ENCODE measurements around the gene HINT2.

HINT2 gene

GRCh38 chr9:35832814-35833213 is 18.0 kb upstream of the HINT2 start:
- no peak for DNase-seq
- Histone ChIP-seq H3K9me3 (no peaks in the 10 kb centered on the region), H3K27me3 (no peaks in the 10 kb centered on the region), H3K36me3 (peaks cover 0 to 12% (median 6%) of the 10 kb centered on the region in 3 donors), H3K4me3 (no peak overlapping the region), H3K4me1 (peaks cover 0 to 66% (median 41%) of the 10 kb centered on the region in 4 donors), H3K27ac (peak overlapping the region; percentile 45 to 58)
- no peak for TF ChIP-seq CTCF (IDR thresholded peaks at IDR 0.05)
- intact Hi-C loops (cut with DNase I; ENCODE audit: low total_unique reads) = no loop called here

- H3K9me3 ChIP-seq = no peaks in the 10 kb centered on the region
- H3K36me3 ChIP-seq = peaks cover 0 to 12% (median 6%) of the 10 kb centered on the region in 3 donors
- DNase-seq = no peak
- TF ChIP-seq CTCF (IDR thresholded peaks at IDR 0.05) = no peak
- H3K4me1 ChIP-seq = peaks cover 0 to 72% (median 49%) of the 10 kb centered on the region in 4 donors
- no peaks in the 10 kb centered on the region for H3K27me3 ChIP-seq
- intact Hi-C loops (cut with DNase I; ENCODE audit: low total_unique reads) = no loop called here
- no peak overlapping the region for H3K4me3 ChIP-seq
- H3K27ac ChIP-seq = peak overlapping the region in 1 of 2 donors; percentile 96
Observed at GRCh38 chr9:35831040-35831439, 16.2 kb upstream of the HINT2 start.

DNA sequence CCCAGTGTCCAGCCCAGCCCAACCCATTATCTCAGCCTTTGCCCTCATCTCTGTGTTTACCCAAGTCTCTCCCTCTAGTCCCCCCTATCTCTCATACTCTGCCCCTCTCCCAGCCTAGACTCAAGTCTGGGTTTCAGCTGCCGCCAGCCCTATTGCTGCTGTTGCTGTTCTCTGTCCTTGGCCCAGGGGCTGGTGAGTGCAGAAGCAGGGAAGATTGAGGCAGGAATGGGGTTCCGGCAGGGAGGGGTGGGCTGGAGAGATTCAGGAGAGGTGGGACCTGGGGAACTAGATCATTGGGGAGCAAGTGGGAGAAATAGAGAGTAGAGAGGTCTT is 14.9 kb upstream of the HINT2 start:
- intact Hi-C loops (cut with DNase I; ENCODE audit: low total_unique reads) = loop anchor here (2.0 to 5.0 kb wide), 2 partner anchors 15 to 37 kb away; partner anchors contain the start of genes HINT2 and NPR2
- no peak for DNase-seq
- H3K27me3 ChIP-seq = no peaks in the 10 kb centered on the region
- peak overlapping the region; percentile 96 to 99 for H3K27ac ChIP-seq
- TF ChIP-seq CTCF (IDR thresholded peaks at IDR 0.05) = no peak
- H3K4me3 ChIP-seq = peak overlapping the region; percentile 79 to 97
- H3K36me3 ChIP-seq = peaks cover 0 to under 1% (median 0%) of the 10 kb centered on the region in 3 donors
- no peaks in the 10 kb centered on the region for H3K9me3 ChIP-seq
- H3K4me1 ChIP-seq = peaks cover 0 to 68% (median 49%) of the 10 kb centered on the region in 4 donors

- Histone ChIP-seq H3K9me3 (no peaks in the 10 kb centered on the region), H3K4me1 (peaks cover 0 to 63% (median 45%) of the 10 kb centered on the region in 4 donors), H3K4me3 (peak within 1 kb of the TSS; percentile 79 to 97), H3K27me3 (no peaks in the 10 kb centered on the region), H3K27ac (peak within 1 kb of the TSS; percentile 96 to 99), H3K36me3 (no peaks in the 10 kb centered on the region)
- intact Hi-C loops (cut with DNase I; ENCODE audit: low total_unique reads) = loop anchor here (2.0 to 5.0 kb wide), 2 partner anchors 14 to 37 kb away; partner anchors contain the start of genes HINT2 and NPR2
- peak; percentile 98 to 100 for DNase-seq
- no peak for TF ChIP-seq CTCF (IDR thresholded peaks at IDR 0.05)
Observed at GRCh38 chr9:35829084-35829763, 14.4 kb upstream of the HINT2 start, which contains the start of gene TMEM8B. Gene TMEM8B (plus strand): TSS chr9:35829228. CDS start chr9:35829448, 220 bp downstream.

GRCh38 chr9:35828716-35829083 is 13.9 kb upstream of the HINT2 start, which contains the start of gene FAM221B:
Gene FAM221B (minus strand): TSS chr9:35828732. CDS start chr9:35826161, 2,571 bp downstream.
- TF ChIP-seq CTCF (IDR thresholded peaks at IDR 0.05) = no peak
- no peaks in the 10 kb centered on the region for H3K9me3 ChIP-seq
- H3K36me3 ChIP-seq = no peaks in the 10 kb centered on the region
- peak within 1 kb of the TSS; percentile 79 to 97 for H3K4me3 ChIP-seq
- H3K4me1 ChIP-seq = peaks cover 0 to 58% (median 42%) of the 10 kb centered on the region in 4 donors
- peak in 1 of 2 donors; percentile 35 for DNase-seq
- no peaks in the 10 kb centered on the region for H3K27me3 ChIP-seq
- peak within 1 kb of the TSS; percentile 96 to 99 for H3K27ac ChIP-seq
- intact Hi-C loops (cut with DNase I; ENCODE audit: low total_unique reads) = loop anchor here (2.0 to 5.0 kb wide), 2 partner anchors 14 to 36 kb away; partner anchors contain the start of genes HINT2 and NPR2
